Activated T-helper 1 cell treated with anti-CD3 and anti-CD28 coated beads, Interleukin-2, amount 50 U/mL, for 16 hours (primary cell): Measurements from ENCODE around the gene LRIG1.

Source experiments
- DNase-seq, 2 donors: peaks; one replicate each; pipeline ENCODE4 v3.0.0-alpha.2; 2020; ENCODE audit warnings: low read depth in 1 of 2, low spot score in 1 of 2

The LRIG1 gene

GRCh38 chr3:66406163-66406562, 94.7 kb downstream of the LRIG1 start:
- no peak for DNase-seq

- DNase-seq, result no peak
These were observed 95.1 kb downstream of the LRIG1 start for GRCh38 chr3:66405701-66406091.

GRCh38 chr3:66404903-66405700, 95.7 kb downstream of the LRIG1 start:
- DNase-seq, result no peak

- DNase-seq, result no peak
These were observed 96.6 kb downstream of the LRIG1 start for GRCh38 chr3:66404197-66404596.

- no peak for DNase-seq
These were observed 97.4 kb downstream of the LRIG1 start for GRCh38 chr3:66403323-66403990.

GRCh38 chr3:66402596-66403290, 98.1 kb downstream of the LRIG1 start:
- no peak for DNase-seq

- DNase-seq, result no peak
These were observed 98.9 kb downstream of the LRIG1 start for GRCh38 chr3:66401675-66402491.

- no peak for DNase-seq
These were observed 99.7 kb downstream of the LRIG1 start for GRCh38 chr3:66401157-66401550.

- no peak for DNase-seq
These were observed 100.2 kb downstream of the LRIG1 start for GRCh38 chr3:66400411-66401156.

- no peak for DNase-seq
These were observed 101.1 kb downstream of the LRIG1 start for GRCh38 chr3:66399529-66400232.

- DNase-seq, result no peak
These were observed 102.4 kb downstream of the LRIG1 start for GRCh38 chr3:66398228-66399025.

- no peak for DNase-seq
These were observed 103.1 kb downstream of the LRIG1 start for GRCh38 chr3:66397745-66398144.

- DNase-seq, result no peak
These were observed 103.9 kb downstream of the LRIG1 start for GRCh38 chr3:66396888-66397287.

GRCh38 chr3:66396161-66396760, 104.6 kb downstream of the LRIG1 start:
- DNase-seq, result no peak

- no peak for DNase-seq
These were observed 105.2 kb downstream of the LRIG1 start for GRCh38 chr3:66395635-66396034.

GRCh38 chr3:66394753-66395249, 106.0 kb downstream of the LRIG1 start:
- no peak for DNase-seq

- peak; percentile 23 to 39 for DNase-seq
These were observed 106.6 kb downstream of the LRIG1 start for GRCh38 chr3:66394019-66394752.
